CD4-positive, alpha-beta T cell treated with Interleukin-17A for 1 hour (primary cell): ENCODE results near the gene NID2.
A peak's percentile ranks its signal among the peaks of the same experiment; 100 is the strongest.

Source experiments
- DNase-seq: peaks from one replicate; pipeline ENCODE4 v3.0.0-alpha.2; 2020

The NID2 gene

GRCh38 chr14:52079239-52079959, 10.5 kb upstream of the NID2 start:
- DNase-seq, result no peak

GRCh38 chr14:52078721-52079120, 9.9 kb upstream of the NID2 start:
- DNase-seq, result no peak

- DNase-seq, result no peak
Measured at GRCh38 chr14:52078095-52078531, 9.3 kb upstream of the NID2 start.

- DNase-seq, result no peak
Measured at GRCh38 chr14:52077256-52077979, 8.6 kb upstream of the NID2 start.

GRCh38 chr14:52076334-52076733, 7.5 kb upstream of the NID2 start:
- DNase-seq, result no peak

GRCh38 chr14:52075371-52075770, 6.5 kb upstream of the NID2 start:
- no peak for DNase-seq

- no peak for DNase-seq
Measured at GRCh38 chr14:52073251-52073650, 4.4 kb upstream of the NID2 start.

GRCh38 chr14:52072266-52072780, 3.5 kb upstream of the NID2 start:
- DNase-seq, result no peak

- no peak for DNase-seq
Measured at GRCh38 chr14:52071675-52072074, 2.8 kb upstream of the NID2 start.

GRCh38 chr14:52070051-52070431, 1.2 kb upstream of the NID2 start:
- no peak for DNase-seq

GRCh38 chr14:52069307-52070050, 620 bp upstream of the NID2 start:
- DNase-seq, result peak; percentile 16

- no peak for DNase-seq
Measured at GRCh38 chr14:52067873-52068614, 815 bp downstream of the NID2 start.

- no peak for DNase-seq
Measured at GRCh38 chr14:52064174-52064573, 4.7 kb downstream of the NID2 start.

GRCh38 chr14:52063052-52063462, 5.8 kb downstream of the NID2 start:
- DNase-seq, result no peak

- DNase-seq, result no peak
Measured at GRCh38 chr14:52061890-52062289, 7.0 kb downstream of the NID2 start.

GRCh38 chr14:52061390-52061789, 7.5 kb downstream of the NID2 start:
- DNase-seq, result no peak

- no peak for DNase-seq
Measured at GRCh38 chr14:52060080-52060479, 8.8 kb downstream of the NID2 start.

- DNase-seq, result no peak
Measured at GRCh38 chr14:52059649-52060048, 9.2 kb downstream of the NID2 start.

GRCh38 chr14:52058341-52058740, 10.5 kb downstream of the NID2 start:
- DNase-seq, result no peak

GRCh38 chr14:52055167-52055566, 13.7 kb downstream of the NID2 start:
- no peak for DNase-seq

GRCh38 chr14:52054678-52055077, 14.2 kb downstream of the NID2 start:
- DNase-seq, result no peak

- DNase-seq, result no peak
Measured at GRCh38 chr14:52053044-52053443, 15.8 kb downstream of the NID2 start.
